Ectodermal cell (in vitro differentiated cells): Measurements from ENCODE around the gene ORC2.
"Not testable (repeated sequence)": the region's sequence is repeated elsewhere in the genome, so short reads cannot be mapped to it uniquely, and the experiment has no call there.

Experiments used
- H3K27ac ChIP-seq: 2 replicates; pipeline ENCODE4 v1.7.0; 2013; ENCODE audit warnings: mild to moderate bottlenecking, low read depth, low read length; ENCODE audit not compliant: insufficient read depth, poor library complexity, severe bottlenecking
- H3K27me3 ChIP-seq: 2 replicates; pipeline ENCODE4 v1.7.0; 2013; ENCODE audit warnings: mild to moderate bottlenecking, low read length; ENCODE audit not compliant: insufficient read depth, control insufficient read depth, poor library complexity, severe bottlenecking
- H3K36me3 ChIP-seq: one replicate; pipeline ENCODE4 v1.7.0; 2013; ENCODE audit warnings: low read length; ENCODE audit not compliant: control insufficient read depth, insufficient read depth
- H3K4me1 ChIP-seq: one replicate; pipeline ENCODE4 v1.7.0; 2013; ENCODE audit warnings: low read length; ENCODE audit not compliant: control insufficient read depth, insufficient read depth
- H3K4me3 ChIP-seq: 2 replicates; pipeline ENCODE4 v1.7.0; 2013; ENCODE audit warnings: low read depth, low read length, control low read depth; ENCODE audit not compliant: insufficient read depth
- H3K9me3 ChIP-seq: 2 replicates; pipeline ENCODE4 v1.7.0; 2013; ENCODE audit warnings: mild to moderate bottlenecking, low read length, moderate library complexity; ENCODE audit not compliant: control insufficient read depth
- WGBS, 2 experiments: methylation state at CpG; one replicate each; pipeline ENCODE4 v1.1.7; 2013; ENCODE audit warnings: missing lambda C conversion rate in 2 of 2; 5-methylcytosine and 5-hydroxymethylcytosine counted together

Gene ORC2

GRCh38 chr2:200970057-200970456 is 6.6 kb upstream of the ORC2 start:
- not testable (repeated sequence) for H3K27me3 ChIP-seq, H3K4me1 ChIP-seq
- 89 to 91% methylated on average over 3 of the region's 3 CpGs for WGBS, 2 experiments

GRCh38 chr2:200968735-200969134 is 5.3 kb upstream of the ORC2 start:
- WGBS, 2 experiments = 93 to 95% methylated on average over 2 of the region's 2 CpGs
- H3K36me3 ChIP-seq = no peaks in the 10 kb centered on the region
- H3K27ac ChIP-seq = no peak overlapping the region
- no peaks in the 10 kb centered on the region for H3K9me3 ChIP-seq
- no peaks in the 10 kb centered on the region for H3K4me1 ChIP-seq
- no peaks in the 10 kb centered on the region for H3K27me3 ChIP-seq
- H3K4me3 ChIP-seq = no peak overlapping the region

More at GRCh38 chr2:200970057-200970456, 6.6 kb upstream of the ORC2 start:
- H3K4me3 ChIP-seq, H3K9me3 ChIP-seq, H3K27ac ChIP-seq, H3K36me3 ChIP-seq: not testable (repeated sequence)

GRCh38 chr2:200968162-200968561 is 4.7 kb upstream of the ORC2 start:
- WGBS, 2 experiments = 93 to 97% methylated on average over 1 of the region's 1 CpG
- Histone ChIP-seq H3K27ac (no peak overlapping the region), H3K27me3 (no peaks in the 10 kb centered on the region), H3K9me3 (no peaks in the 10 kb centered on the region), H3K4me1 (no peaks in the 10 kb centered on the region), H3K36me3 (no peaks in the 10 kb centered on the region), H3K4me3 (no peak overlapping the region)

- H3K4me1 ChIP-seq = peaks cover 4% of the 10 kb centered on the region
These were observed 3.3 kb upstream of the ORC2 start for GRCh38 chr2:200966770-200967169.

GRCh38 chr2:200964498-200964897 is 1.0 kb upstream of the ORC2 start:
- no peak overlapping the region for H3K27ac ChIP-seq
- peaks cover 4% of the 10 kb centered on the region for H3K4me1 ChIP-seq
- H3K27me3 ChIP-seq = no peaks in the 10 kb centered on the region
- no peaks in the 10 kb centered on the region for H3K9me3 ChIP-seq
- 92 to 94% methylated on average over 6 of the region's 6 CpGs for WGBS, 2 experiments
- H3K4me3 ChIP-seq = peak overlapping the region; percentile 98
- peaks cover 5% of the 10 kb centered on the region for H3K36me3 ChIP-seq

More at GRCh38 chr2:200966770-200967169, 3.3 kb upstream of the ORC2 start:
- no peak overlapping the region for H3K4me3 ChIP-seq
- H3K27me3 ChIP-seq = no peaks in the 10 kb centered on the region
- 91 to 93% methylated on average over 4 of the region's 4 CpGs for WGBS, 2 experiments
- H3K9me3 ChIP-seq = no peaks in the 10 kb centered on the region
- H3K27ac ChIP-seq = no peak overlapping the region
- H3K36me3 ChIP-seq = no peaks in the 10 kb centered on the region

- peak overlapping the region; percentile 95 for H3K27ac ChIP-seq
- H3K9me3 ChIP-seq, H3K36me3 ChIP-seq, H3K4me1 ChIP-seq, H3K27me3 ChIP-seq: not testable (repeated sequence)
- H3K4me3 ChIP-seq = peak overlapping the region; percentile 98
- 5 to 7% methylated on average over 21 of the region's 21 CpGs for WGBS, 2 experiments
These were observed 425 bp upstream of the ORC2 start for GRCh38 chr2:200963918-200964252.

- Histone ChIP-seq H3K27me3 (no peaks in the 10 kb centered on the region), H3K4me1 (peaks cover 4% of the 10 kb centered on the region), H3K4me3 (peak overlapping the region; percentile 98), H3K27ac (peak overlapping the region; percentile 95), H3K36me3 (peaks cover 5% of the 10 kb centered on the region), H3K9me3 (no peaks in the 10 kb centered on the region)
- WGBS, 2 experiments = 0 to 8% methylated on average over 6 to 7 of the region's 7 CpGs
These were observed 693 bp downstream of the ORC2 start for GRCh38 chr2:200962811-200963123.

GRCh38 chr2:200961674-200962073 is 1.8 kb downstream of the ORC2 start:
- peaks cover 10% of the 10 kb centered on the region for H3K36me3 ChIP-seq
- no peaks in the 10 kb centered on the region for H3K27me3 ChIP-seq
- H3K4me1 ChIP-seq = peaks cover 4% of the 10 kb centered on the region
- 98 to 100% methylated on average over 2 of the region's 2 CpGs for WGBS, 2 experiments
- no peak overlapping the region for H3K4me3 ChIP-seq
- H3K27ac ChIP-seq = no peak overlapping the region
- H3K9me3 ChIP-seq = no peaks in the 10 kb centered on the region

GRCh38 chr2:200950378-200950777 is 13.1 kb downstream of the ORC2 start:
- Histone ChIP-seq H3K9me3 (no peaks in the 10 kb centered on the region), H3K36me3 (peaks cover 20% of the 10 kb centered on the region), H3K27ac (no peak overlapping the region), H3K4me3 (no peak overlapping the region), H3K4me1 (no peaks in the 10 kb centered on the region), H3K27me3 (no peaks in the 10 kb centered on the region)
- WGBS, 2 experiments = 98 to 100% methylated on average over 2 to 3 of the region's 3 CpGs

- H3K27ac ChIP-seq = no peak overlapping the region
- H3K36me3 ChIP-seq = peaks cover 8% of the 10 kb centered on the region
- H3K27me3 ChIP-seq = no peaks in the 10 kb centered on the region
- 96% methylated on average over 4 of the region's 4 CpGs for WGBS, 2 experiments
- H3K9me3 ChIP-seq = no peaks in the 10 kb centered on the region
- H3K4me3 ChIP-seq = no peak overlapping the region
- no peaks in the 10 kb centered on the region for H3K4me1 ChIP-seq
These were observed 18.1 kb downstream of the ORC2 start for GRCh38 chr2:200945395-200945729.
